ENCODE results near the gene ERG. TPM values are rescaled to one million over a fixed set of nuclear protein-coding genes. Genes with fewer than 3 reads are reported as not detected.

The ERG gene
- total and polyA plus RNA-seq, 2 experiments from 2014 or later, result 0.14 to 0.44 TPM

GRCh38 chr21:38417726-38418125, 80.6 kb downstream of the ERG start:
- Histone ChIP-seq H3K36me3 (ENCODE audit: insufficient read depth) (no peaks in the 10 kb centered on the region), H3K27me3 (ENCODE audit: insufficient read depth) (no peaks in the 10 kb centered on the region), H3K4me3 (no peak overlapping the region), H3K4me2 (no peak overlapping the region), H3K27ac (ENCODE audit: low read depth) (no peak overlapping the region), H4K20me1 (replicated peaks; ENCODE audit: insufficient read depth) (no peaks in the 10 kb centered on the region), H3K79me2 (replicated peaks; ENCODE audit: insufficient read depth) (no peaks in the 10 kb centered on the region), H2AFZ (no peak overlapping the region), H3K9me2 (ENCODE audit: insufficient read depth) (no peaks in the 10 kb centered on the region), H3K4me1 (ENCODE audit: insufficient read depth) (peaks cover 4% of the 10 kb centered on the region), H3F3A (replicated peaks; ENCODE audit: low read depth) (no peaks in the 10 kb centered on the region)
- no peak overlapping the region for H3K27ac Mint-ChIP-seq
- H3K9me3 Mint-ChIP-seq, result no peaks in the 10 kb centered on the region
- H3K27me3 Mint-ChIP-seq (ENCODE audit: insufficient read depth, low read depth, poor library complexity), result peaks cover 3% of the 10 kb centered on the region
- no peaks in the 10 kb centered on the region for H3K36me3 Mint-ChIP-seq (ENCODE audit: low read depth)
- no peak overlapping the region for H3K4me3 Mint-ChIP-seq
- DNase-seq (ENCODE audit: low spot score), result no peak
- no peak for ATAC-seq
- TF ChIP-seq ETS1 (IDR thresholded peaks at IDR 0.05) (no peak), NANOG (IDR thresholded peaks at IDR 0.05; ENCODE audit: borderline replicate concordance) (no peak), EZH2phosphoT487 (IDR thresholded peaks at IDR 0.05; ENCODE audit: unreplicated experiment) (no peak), EZH2 (IDR thresholded peaks at IDR 0.05; ENCODE audit: low read depth, unreplicated experiment) (no peak), STAT1 (IDR thresholded peaks at IDR 0.05; ENCODE audit: unreplicated experiment) (no peak), ZNF114 (CRISPR knock-in tag; IDR thresholded peaks at IDR 0.05) (no peak), POLR2AphosphoS5 (IDR thresholded peaks at IDR 0.05; ENCODE audit: low read depth) (no peak), ZNF331 (CRISPR knock-in tag; IDR thresholded peaks at IDR 0.05; ENCODE audit: low read depth) (no peak), CREB1 (CRISPR knock-in tag; IDR thresholded peaks at IDR 0.05; ENCODE audit: low read depth) (no peak), ZNF462 (CRISPR knock-in tag; IDR thresholded peaks at IDR 0.05) (no peak), JUNB (IDR thresholded peaks at IDR 0.05; ENCODE audit: unreplicated experiment) (no peak), CTCF (conservative IDR thresholded peaks at IDR 0.05; ENCODE audit: low read depth in 2 of 2) (no peak)
- TF ChIP-seq, protein P1, sequence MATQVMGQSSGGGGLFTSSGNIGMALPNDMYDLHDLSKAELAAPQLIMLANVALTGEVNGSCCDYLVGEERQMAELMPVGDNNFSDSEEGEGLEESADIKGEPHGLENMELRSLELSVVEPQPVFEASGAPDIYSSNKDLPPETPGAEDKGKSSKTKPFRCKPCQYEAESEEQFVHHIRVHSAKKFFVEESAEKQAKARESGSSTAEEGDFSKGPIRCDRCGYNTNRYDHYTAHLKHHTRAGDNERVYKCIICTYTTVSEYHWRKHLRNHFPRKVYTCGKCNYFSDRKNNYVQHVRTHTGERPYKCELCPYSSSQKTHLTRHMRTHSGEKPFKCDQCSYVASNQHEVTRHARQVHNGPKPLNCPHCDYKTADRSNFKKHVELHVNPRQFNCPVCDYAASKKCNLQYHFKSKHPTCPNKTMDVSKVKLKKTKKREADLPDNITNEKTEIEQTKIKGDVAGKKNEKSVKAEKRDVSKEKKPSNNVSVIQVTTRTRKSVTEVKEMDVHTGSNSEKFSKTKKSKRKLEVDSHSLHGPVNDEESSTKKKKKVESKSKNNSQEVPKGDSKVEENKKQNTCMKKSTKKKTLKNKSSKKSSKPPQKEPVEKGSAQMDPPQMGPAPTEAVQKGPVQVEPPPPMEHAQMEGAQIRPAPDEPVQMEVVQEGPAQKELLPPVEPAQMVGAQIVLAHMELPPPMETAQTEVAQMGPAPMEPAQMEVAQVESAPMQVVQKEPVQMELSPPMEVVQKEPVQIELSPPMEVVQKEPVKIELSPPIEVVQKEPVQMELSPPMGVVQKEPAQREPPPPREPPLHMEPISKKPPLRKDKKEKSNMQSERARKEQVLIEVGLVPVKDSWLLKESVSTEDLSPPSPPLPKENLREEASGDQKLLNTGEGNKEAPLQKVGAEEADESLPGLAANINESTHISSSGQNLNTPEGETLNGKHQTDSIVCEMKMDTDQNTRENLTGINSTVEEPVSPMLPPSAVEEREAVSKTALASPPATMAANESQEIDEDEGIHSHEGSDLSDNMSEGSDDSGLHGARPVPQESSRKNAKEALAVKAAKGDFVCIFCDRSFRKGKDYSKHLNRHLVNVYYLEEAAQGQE (IDR thresholded peaks at IDR 0.05; ENCODE audit: unreplicated experiment), result no peak
- peaks cover 14% of the 10 kb centered on the region; the same call in 2 of the 3 replicates for H3K4me1 Mint-ChIP-seq
